GM15510 (cell line): ENCODE data around the gene SCNN1A.

Experiments used
- POLR2A ChIP-seq: IDR thresholded peaks from 3 replicates; pipeline ENCODE4 v1.6.1; 2011; ENCODE audit warnings: borderline replicate concordance; ENCODE audit not compliant: insufficient read length; ENCODE audit errors: extremely low read depth

The SCNN1A gene

DNA sequence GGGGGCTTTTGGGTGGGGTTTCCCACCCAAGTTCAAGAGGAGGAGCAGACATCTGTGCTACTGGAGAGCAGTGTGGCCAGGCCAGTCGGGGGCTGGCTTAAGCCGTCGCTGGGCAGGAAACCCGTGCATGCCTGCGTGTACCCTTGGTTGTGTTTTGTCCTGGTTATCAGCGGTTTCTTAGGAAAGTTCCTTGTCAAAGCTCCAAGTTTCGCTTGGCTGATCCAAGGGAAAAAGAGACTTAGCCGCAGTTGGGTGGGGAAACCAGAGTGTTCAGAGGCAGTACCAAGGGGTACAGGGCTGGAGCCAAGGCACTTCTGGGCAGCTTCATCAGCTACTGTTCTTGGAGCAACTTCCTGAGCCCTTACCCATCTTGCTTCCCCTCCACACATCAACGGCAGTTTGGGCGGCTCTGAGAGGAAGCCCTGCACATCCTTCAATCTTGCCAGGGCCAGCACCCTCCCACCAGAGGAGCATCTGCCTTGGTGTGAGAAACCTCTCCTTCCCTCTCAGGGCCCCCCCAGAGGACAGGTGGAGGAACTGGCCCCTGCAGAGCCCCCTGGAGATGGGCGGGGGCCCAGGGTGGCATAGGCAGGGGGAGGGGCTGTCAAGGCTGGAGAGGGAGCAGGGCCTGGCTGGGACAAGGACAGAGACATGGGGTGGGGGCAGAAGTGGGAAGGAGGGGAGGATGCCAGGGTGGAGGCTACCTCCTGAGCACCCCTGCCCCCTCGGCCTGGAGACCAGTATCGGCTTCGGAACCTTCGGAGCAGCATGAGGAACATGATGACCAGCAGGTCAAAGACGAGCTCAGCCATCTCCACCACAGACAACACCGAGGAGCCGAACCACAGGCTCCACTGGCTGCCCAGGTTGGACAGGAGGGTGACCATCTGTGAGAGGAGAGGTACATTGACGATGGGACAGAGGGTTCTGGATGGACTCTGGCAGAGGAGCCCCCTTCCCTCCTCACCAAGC, 27.7 kb downstream of the SCNN1A start:
- TF ChIP-seq POLR2A, result no peak

DNA sequence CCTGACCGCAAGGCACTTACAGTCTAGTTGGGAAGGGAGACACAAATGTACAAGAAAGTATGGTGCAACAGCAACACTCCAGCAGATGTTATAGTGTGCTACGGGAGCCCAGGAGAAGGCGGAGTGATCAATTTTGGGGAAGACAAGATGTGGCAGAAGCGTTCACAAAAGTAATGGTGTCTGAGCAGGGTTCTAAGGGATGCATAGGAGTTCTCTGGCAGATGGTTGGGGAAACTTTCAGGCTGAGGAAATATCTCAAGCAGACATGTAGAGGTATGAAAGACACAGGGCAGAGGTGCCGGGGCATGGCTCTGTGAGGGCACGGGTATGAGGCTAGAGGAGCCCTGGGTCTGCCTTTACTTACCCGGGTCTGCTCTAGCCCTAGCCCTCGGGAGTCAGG, 28.4 kb downstream of the SCNN1A start:
- no peak for TF ChIP-seq POLR2A

- no peak for TF ChIP-seq POLR2A
Observed at GRCh38 chr12:6346235-6346832, 29.0 kb downstream of the SCNN1A start.

DNA sequence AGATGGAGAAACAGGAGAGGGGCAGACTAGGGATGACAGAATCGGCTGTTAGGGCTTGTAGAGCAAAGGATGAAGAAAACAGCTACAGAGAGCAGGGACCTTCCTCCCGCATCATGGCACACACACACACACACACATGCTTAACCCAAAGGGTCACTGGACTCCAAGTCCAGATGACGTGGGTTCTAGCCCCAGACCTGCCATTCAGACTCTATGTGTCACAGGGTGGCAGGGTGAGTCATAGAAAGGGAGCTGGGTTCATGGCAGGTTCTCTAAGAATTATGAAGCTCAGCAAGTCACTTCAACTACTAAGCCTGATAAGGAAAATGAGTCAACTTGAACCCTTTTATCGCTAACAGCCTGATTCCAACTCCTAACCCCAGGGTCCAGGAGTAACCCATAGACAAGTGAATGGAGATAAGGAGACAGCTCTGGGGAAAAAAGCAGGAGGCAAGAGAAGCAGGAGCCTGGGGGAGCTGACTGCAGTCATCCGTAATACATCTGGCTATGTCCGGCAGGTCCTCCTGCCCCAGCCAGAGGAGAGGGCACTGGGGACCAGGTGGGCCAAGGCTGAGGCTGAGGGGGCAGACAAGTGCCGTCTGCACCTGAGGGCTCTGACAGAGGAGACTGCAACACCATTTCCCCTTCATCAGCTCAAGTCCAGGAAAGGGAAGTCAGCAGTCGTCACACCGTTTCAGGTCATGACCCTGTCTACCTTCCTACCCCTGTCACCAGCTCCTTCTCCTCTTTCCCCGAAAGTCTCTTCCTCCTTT, 29.9 kb downstream of the SCNN1A start:
- TF ChIP-seq POLR2A, result no peak

- TF ChIP-seq POLR2A, result no peak
Observed at GRCh38 chr12:6343518-6343917, 31.8 kb downstream of the SCNN1A start.

DNA sequence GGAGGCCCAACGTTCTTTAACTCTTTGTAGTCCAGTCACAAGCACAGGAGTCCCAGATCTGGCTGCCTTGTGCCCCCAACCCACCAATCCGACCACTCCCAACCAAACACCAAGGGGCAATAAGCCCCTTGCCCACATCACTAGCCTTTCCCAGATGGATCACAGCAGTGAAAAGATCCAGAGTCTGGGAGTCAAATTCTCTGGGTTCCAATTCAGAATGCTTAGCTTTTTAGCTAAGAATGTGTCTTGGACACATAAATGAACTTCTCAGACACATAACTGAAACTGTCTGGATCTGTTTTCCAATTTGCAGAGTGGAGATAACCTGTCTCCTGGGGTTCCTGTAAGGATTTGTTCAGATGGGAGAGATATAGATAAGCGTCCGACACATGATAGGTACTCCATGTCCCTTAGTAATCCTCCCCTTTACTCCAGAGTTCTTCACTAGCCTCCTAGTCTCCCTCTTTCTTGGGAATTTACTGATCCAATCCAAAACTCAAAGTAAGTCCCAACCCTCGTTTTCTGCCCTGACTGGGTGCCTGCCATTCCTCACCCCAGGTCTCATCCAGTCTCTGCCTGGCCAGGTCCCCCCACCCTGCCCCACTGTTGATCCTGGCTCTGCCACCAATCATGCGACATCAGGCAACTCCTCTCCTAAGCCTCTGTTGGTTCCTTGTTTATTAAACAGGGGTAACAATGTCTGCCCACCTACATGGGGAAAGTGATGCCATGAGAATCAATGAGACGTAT, 33.0 kb downstream of the SCNN1A start:
- TF ChIP-seq POLR2A, result no peak

DNA sequence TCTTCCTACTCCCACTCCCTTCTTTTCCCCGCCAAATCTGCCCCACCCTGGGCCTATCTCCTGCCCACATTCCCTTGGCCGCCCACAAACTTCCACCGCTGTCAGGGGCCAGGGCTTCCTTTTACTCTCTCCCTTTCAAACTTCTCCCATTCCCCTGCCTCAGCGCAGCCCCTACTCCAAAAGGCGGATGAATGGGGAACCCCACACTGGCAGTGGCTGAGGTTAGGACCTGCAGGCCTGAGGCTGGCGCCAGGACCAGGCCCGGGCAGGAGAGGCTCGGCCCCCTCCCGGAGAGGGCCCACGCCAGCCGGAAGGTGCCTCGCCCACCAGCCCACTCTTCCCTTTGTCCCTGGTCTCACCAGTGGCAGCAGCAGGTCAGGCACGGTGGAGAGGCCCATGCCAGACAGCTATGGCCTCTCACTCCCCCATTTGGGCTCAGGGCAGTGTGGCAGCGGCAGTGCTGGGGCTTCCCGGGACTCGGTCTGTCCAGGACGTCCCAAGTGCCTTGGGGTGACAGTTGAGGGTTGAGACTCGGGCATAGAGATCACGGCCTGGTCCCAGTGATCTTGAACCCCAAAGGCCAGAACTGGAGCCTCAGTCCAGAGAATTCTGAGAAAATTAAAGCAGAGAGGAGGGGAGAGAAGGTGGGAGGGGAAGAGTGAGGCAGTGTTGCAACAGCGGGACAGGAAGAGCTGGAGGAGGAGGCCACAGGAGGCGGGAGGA, 33.8 kb downstream of the SCNN1A start, which contains the start of gene TNFRSF1A:
Gene TNFRSF1A, minus strand, starts transcription at position 660 of the 723 bp plus-strand sequence. Its CDS starts 262 bp downstream, at position 398.
- peak; percentile 28 for TF ChIP-seq POLR2A

DNA sequence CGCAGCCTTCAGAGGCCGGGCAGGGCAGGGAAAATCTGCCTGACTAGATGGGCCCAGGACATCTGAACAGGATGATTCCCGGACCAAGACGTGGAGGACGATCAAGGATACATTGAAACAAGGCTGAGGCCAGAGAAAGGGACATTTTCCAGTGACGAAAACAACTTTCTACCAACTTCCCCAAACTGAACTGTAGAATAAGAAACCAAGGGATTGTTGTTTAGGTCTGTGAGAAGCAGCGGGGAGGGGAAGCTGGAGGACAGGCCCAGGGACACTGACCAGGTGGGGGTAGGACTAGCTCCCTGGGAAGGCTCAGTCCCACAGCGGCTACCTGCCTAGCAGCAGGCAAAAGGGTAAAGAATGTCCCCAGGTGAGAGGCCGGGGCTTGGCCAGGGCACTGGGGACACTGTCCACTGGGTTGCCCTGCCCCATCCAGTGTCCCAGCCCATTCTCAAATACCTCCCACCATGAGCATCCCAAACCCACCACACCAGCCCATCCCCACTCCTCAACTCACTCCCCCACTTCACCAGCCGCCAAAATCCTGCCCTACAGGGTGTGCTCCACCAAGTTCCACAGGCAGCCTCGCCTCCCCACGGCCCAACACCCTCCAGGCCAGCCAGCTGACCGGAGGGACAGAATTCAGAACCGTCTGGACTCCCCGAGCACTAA, 34.5 kb downstream of the SCNN1A start:
- no peak for TF ChIP-seq POLR2A

DNA sequence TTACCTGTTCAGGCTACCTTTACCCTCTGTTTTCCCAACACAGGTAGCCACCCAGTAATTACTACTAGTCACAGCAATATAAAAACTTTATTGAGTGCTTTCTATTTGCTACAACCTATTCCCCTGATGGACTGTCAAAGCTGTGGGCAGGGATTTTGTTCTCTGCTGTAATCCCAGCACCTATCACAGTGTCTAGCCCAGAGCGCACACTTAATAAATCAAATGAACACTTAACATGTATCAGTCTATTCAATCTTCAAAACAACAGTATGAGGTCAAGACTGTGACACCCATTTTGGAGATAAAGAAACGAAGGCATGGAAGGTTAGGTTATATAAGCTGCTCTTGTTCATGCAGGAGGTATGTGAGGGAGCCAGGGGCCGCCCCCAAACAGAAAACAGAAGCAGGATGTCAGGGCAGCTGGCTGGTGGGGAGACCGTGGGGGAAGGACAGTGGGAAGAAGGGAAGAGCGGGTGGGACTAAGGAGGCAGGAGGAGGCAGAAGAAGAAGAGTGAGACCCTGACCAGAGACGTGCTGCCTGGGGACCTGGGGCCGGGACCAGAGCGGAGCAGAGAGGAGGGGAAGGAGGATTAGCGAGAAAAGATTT, 35.2 kb downstream of the SCNN1A start:
- TF ChIP-seq POLR2A, result no peak

DNA sequence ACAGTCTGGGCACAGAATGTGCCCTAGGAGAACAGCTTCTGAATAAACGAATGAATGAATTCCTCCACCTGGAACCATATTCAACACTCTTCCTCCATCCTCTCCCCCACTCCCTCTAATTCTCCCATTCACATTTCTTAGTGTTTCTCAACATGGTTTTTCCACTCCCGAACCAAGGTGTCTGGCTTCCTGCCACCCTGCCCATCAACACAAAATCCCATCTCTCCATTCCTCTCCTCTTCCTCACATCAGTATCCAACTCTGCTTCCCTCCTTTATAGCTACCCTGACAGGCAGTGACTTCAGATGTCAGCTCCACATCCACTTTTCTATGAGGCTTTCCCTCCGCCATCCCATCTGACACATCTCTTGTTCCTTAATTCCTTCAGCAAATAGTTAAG, 36.4 kb downstream of the SCNN1A start:
- no peak for TF ChIP-seq POLR2A

DNA sequence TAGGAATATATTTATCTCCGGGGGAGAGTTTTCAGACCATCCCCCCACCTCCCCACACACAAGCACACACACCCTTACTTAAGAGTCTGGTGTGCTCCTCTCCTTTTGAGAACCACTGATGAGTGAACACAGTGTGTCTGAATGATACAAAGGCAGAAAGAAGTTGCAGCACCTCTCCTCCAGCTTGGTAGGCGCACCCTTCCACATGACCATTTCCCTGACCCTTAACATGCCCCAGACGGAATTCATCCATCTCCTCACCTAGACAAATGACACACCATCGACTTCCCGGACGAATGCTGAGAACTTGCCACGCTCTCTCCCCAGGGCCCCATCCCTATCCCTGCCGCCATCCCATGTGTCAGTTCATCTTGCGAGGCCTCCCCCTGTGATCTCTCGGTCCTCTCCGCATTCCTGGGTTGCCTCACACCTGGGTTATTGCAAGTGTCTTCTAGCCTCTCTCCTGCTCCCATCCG, 37.4 kb downstream of the SCNN1A start:
- no peak for TF ChIP-seq POLR2A

- no peak for TF ChIP-seq POLR2A
Observed at GRCh38 chr12:6336889-6337853, 38.2 kb downstream of the SCNN1A start.
